Measurements from ENCODE around the gene GLP2R. TPM values are rescaled to one million over a fixed set of nuclear protein-coding genes. Genes with fewer than 3 reads are reported as not detected.

Gene GLP2R
- total and polyA plus RNA-seq, 11 donors = 0.05 to 0.91 (median 0.15) TPM; not detected in 3

DNA sequence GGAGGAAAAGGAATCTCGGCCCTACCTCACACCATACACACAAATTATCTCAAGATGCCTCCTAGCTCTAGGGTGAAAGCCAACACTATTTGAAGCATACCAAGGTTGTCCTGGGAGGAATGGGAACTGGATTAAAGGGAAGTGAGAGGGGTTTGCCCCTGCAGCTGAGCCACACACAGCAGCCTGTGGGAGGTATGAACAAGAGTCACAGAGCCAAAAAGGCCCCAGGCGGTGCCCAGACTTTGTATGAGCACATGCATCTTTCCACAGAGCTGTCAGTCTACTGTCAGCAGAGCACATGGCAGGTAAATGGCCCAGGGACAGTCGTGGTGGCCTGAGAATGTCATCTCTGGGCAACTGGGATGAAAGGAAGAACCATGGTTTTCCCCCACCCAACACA lies 110.4 kb downstream of the GLP2R start:
- intact Hi-C loops (cut with DNase I) = no loop called here
- Histone ChIP-seq H3K4me3 (no peak overlapping the region), H3K36me3 (peaks cover 0 to 76% (median 36%) of the 10 kb centered on the region in 9 donors), H3K27ac (no peak overlapping the region), H3K4me1 (peaks cover 0 to 15% (median 8%) of the 10 kb centered on the region in 12 donors), H3K27me3 (no peaks in the 10 kb centered on the region), H3K9me3 (peaks cover 0 to 14% (median 3%) of the 10 kb centered on the region in 12 donors)
- WGBS, 4 donors = 54 to 82% (median 74%) methylated on average over 3 of the region's 3 CpGs
- no peak for TF ChIP-seq CTCF (IDR thresholded peaks at IDR 0.05)
- no peak for TF ChIP-seq POLR2A (IDR thresholded peaks at IDR 0.05)
- ATAC-seq (no peak), DNase-seq (peak in 1 of 5 donors; percentile 21)

DNA sequence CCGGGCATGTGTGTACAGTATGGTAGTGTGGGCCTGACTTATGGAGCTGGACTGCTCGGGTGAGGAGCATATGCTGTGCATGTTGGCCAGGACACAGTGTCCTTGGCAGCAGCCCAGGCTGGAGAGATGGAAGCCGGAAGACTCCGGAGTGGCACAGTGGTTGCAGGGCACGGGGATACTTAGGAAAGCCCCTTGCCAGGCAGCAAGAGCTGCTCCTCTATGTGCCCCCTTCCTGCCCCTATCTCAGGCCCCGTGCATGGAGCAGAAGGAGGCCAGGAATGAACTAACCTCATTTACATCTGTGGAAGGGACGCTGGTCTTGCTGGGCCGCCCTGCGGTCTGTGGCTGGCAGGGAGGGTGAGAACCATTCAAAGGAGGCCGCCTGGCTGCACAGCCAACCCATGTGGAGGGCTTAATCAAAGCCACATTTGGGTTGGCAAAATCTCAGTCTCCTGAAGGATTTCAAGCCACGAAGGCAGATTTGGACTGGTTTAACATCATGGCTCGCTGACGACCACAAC lies 111.6 kb downstream of the GLP2R start:
- TF ChIP-seq POLR2A (IDR thresholded peaks at IDR 0.05) = no peak
- no peak for TF ChIP-seq CTCF (IDR thresholded peaks at IDR 0.05)
- Histone ChIP-seq H3K27ac (peak overlapping the region in 4 of 12 donors; percentile 1 to 42 (median 34)), H3K9me3 (peaks cover 0 to 14% (median 3%) of the 10 kb centered on the region in 12 donors), H3K36me3 (peaks cover 0 to 76% (median 48%) of the 10 kb centered on the region in 9 donors), H3K27me3 (no peaks in the 10 kb centered on the region), H3K4me1 (peaks cover 0 to 13% (median 8%) of the 10 kb centered on the region in 12 donors), H3K4me3 (no peak overlapping the region)
- ATAC-seq (peak; percentile 85 to 94 (median 89)), DNase-seq (peak in 4 of 5 donors; percentile 43 to 81 (median 61))
- 54 to 80% (median 56%) methylated on average over 5 to 13 of the region's 13 CpGs for WGBS, 4 donors
- intact Hi-C loops (cut with DNase I) = no loop called here

DNA sequence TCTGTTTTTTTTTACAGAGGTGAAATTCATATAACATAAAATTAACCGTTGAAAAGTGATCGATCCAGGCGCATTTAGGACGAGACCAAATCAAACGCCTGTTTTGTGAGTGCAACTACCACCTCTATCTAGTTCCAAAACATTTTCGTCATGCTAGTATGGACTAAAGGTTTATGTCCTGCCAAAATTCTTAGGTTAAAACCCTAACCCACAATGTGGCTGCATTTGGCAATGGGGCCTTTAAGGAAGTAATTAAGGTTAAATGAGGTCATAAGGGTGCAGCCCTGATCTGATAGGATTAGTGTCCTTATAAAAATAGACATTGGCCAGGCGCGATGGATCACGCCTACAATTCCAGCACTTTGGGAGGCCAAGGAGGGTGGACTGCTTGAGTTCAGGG lies 112.2 kb downstream of the GLP2R start:
- Histone ChIP-seq H3K9me3 (peaks cover 0 to 14% (median 3%) of the 10 kb centered on the region in 12 donors), H3K4me3 (no peak overlapping the region), H3K36me3 (peaks cover 0 to 78% (median 54%) of the 10 kb centered on the region in 9 donors), H3K27me3 (no peaks in the 10 kb centered on the region), H3K27ac (peak overlapping the region in 1 of 12 donors; percentile 42), H3K4me1 (peaks cover 0 to 13% (median 8%) of the 10 kb centered on the region in 12 donors)
- intact Hi-C loops (cut with DNase I) = no loop called here
- no peak for DNase-seq
- TF ChIP-seq CTCF (IDR thresholded peaks at IDR 0.05) = no peak
- no peak for TF ChIP-seq POLR2A (IDR thresholded peaks at IDR 0.05)
- 85 to 91% (median 89%) methylated on average over 9 of the region's 9 CpGs for WGBS, 4 donors
- ATAC-seq = no peak

GRCh38 chr17:9938764-9939163 lies 113.0 kb downstream of the GLP2R start:
- Histone ChIP-seq H3K27ac (no peak overlapping the region), H3K27me3 (no peaks in the 10 kb centered on the region), H3K36me3 (peaks cover 0 to 76% (median 51%) of the 10 kb centered on the region in 9 donors), H3K4me1 (peaks cover 0 to 13% (median 8%) of the 10 kb centered on the region in 12 donors), H3K9me3 (peaks cover 0 to 14% (median 3%) of the 10 kb centered on the region in 12 donors), H3K4me3 (no peak overlapping the region)
- intact Hi-C loops (cut with DNase I) = no loop called here
- TF ChIP-seq CTCF (IDR thresholded peaks at IDR 0.05) (no peak), POLR2A (IDR thresholded peaks at IDR 0.05) (no peak)
- ATAC-seq (no peak), DNase-seq (no peak)
- WGBS, 4 donors = 75 to 92% (median 82%) methylated on average over 1 of the region's 1 CpG

Data from heart left ventricle (tissue), 16 donors.